ENCODE results near the gene ANKH. TPM values are rescaled to one million over a fixed set of nuclear protein-coding genes. Genes with fewer than 3 reads are reported as not detected.

The ANKH gene
- 133 and 148 TPM in 2 replicates for total RNA-seq (2014; rRNA removed; shearing (Covaris generic))

GRCh38 chr5:14871214-14872069 is at the start of gene ANKH:
ANKH (minus strand) TSS chr5:14871778; CDS start chr5:14871447, 331 bp downstream.

DNA sequence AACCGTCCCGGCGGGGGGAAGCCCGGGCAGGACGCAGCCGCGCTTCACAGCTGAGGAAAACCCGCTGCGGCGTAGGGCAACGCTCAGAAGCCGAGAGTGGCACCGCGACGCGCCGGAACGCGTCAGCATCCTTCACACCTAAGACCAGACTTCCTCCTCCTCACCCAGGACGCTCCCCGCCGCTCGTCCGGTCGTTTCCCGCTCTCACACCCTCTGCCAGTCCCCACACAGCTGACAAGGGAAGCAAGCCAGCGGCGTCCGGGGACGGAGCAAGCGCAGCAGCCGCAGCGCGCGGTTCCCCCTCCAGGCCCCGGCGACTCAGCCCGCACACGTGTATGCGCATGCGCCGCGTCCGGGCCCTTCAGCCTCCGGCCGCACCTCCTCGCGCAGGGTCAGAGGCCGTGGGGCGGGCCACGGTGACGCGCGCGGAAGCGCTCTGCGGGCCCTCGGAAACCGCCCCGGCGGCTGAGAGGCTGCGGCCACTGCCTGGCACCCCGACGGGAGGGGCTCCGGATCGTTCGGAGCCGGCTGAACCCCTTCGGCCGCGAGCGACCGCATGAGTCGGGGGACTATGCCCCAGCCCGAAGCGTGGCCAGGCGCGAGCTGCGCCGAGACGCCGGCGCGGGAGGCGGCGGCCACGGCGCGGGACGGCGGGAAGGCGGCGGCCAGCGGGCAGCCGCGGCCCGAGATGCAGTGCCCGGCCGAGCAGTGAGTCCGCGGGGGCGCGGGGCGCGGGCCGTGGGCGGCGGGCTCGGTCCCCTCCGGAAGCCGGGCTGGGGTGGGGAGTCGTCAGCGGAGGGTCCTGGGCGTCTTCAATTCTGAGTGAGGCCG is 207.1 kb downstream of the ANKH start, which contains the start of gene OTULIN:
Gene OTULIN (plus strand): TSS at position 449 of the 831 bp plus-strand sequence. CDS start 108 bp downstream, at position 557.

Small RNAs within 50 kb of the gene (small RNA-seq; reads per million reads assigned to genes)
- gene HNRNPKP5, result not detected
- not detected for gene MIR4637

Other genes with a start within 250 kb of the ANKH start
- gene OTULIN, start 207.1 kb downstream of the ANKH start, total RNA-seq (2014; rRNA removed; shearing (Covaris generic)), result 16.4 and 20.6 TPM in 2 replicates

Measured in A375 (cell line).